H1 (cell line): ENCODE results near the gene CCNG1. TPM values are rescaled to one million over a fixed set of nuclear protein-coding genes. Genes with fewer than 3 reads are reported as not detected.
"Not testable (repeated sequence)": the region's sequence is repeated elsewhere in the genome, so short reads cannot be mapped to it uniquely, and the experiment has no call there.

Source experiments
- CTCF ChIA-PET: fragments of 300-600 bp; sonication (Branson Sonifier 250); formaldehyde crosslinking; loops from one replicate; lab custom pipeline; 2021; ENCODE audit not compliant: partially characterized antibody; lab: Charles Lee
- POLR2A ChIA-PET: fragments of 300-600 bp; sonication (Branson Sonifier 250); formaldehyde crosslinking; loops from one replicate; lab custom pipeline; 2021; ENCODE audit warnings: inconsistent platforms; ENCODE audit not compliant: partially characterized antibody; lab: Charles Lee
- DNase-seq, 2 experiments: peaks; one replicate each; pipeline versions ENCODE4 v3.0.0 to v3.0.0-alpha.2; 2010 to 2022; ENCODE audit warnings: low spot score in 2 of 2, low read depth in 1 of 2, mixed read lengths in 1 of 2
- FAIRE-seq: peaks from 2 replicates; lab custom pipeline; 2011; peaks lifted over from hg19 to GRCh38; lab: Jason Lieb, UNC
- H2AFZ ChIP-seq: 2 replicates; pipeline ENCODE4 v1.8.1; 2012; ENCODE audit warnings: low read length, inconsistent platforms
- H2AK5ac ChIP-seq: 2 replicates; pipeline ENCODE4 v1.6.1; 2013; ENCODE audit warnings: low read depth, low read length
- H2BK120ac ChIP-seq: replicated peaks from 2 replicates; pipeline ENCODE3; 2013; ENCODE audit warnings: low read depth, low read length, inconsistent platforms
- H2BK12ac ChIP-seq: 2 replicates; pipeline ENCODE4 v1.6.1; 2013; ENCODE audit warnings: low read depth, low read length
- H2BK15ac ChIP-seq: 2 replicates; pipeline ENCODE4 v1.6.1; 2013; ENCODE audit warnings: low read length
- H2BK20ac ChIP-seq: 2 replicates; pipeline ENCODE4 v1.6.1; 2013; ENCODE audit warnings: low read length
- H2BK5ac ChIP-seq: 2 replicates; pipeline ENCODE4 v1.6.1; 2013; ENCODE audit warnings: low read depth, low read length
- H3K14ac ChIP-seq: 2 replicates; pipeline ENCODE4 v1.6.1; 2013; ENCODE audit warnings: inconsistent platforms; ENCODE audit not compliant: insufficient read length
- H3K18ac ChIP-seq: 2 replicates; pipeline ENCODE4 v1.6.1; 2013; ENCODE audit warnings: low read length; ENCODE audit errors: extremely low read depth
- H3K23ac ChIP-seq: 2 replicates; pipeline ENCODE4 v1.6.1; 2013; ENCODE audit warnings: inconsistent platforms; ENCODE audit not compliant: insufficient read length
- H3K23me2 ChIP-seq: 2 replicates; pipeline ENCODE4 v1.6.1; 2013; ENCODE audit warnings: low read depth, low read length
- H3K27ac ChIP-seq: 2 replicates; pipeline ENCODE4 v1.6.1; 2011; ENCODE audit warnings: low read depth, low read length, inconsistent platforms
- H3K27me3 ChIP-seq, 4 experiments: replicated peaks in 1 of 4; 1 replicate in 1 of 4; 2 replicates in 3 of 4; pipeline versions ENCODE4 v1.6.1 to v1.8.1; 2011 to 2013; ENCODE audit warnings: low read length in 3 of 4, mild to moderate bottlenecking in 3 of 4, inconsistent platforms in 2 of 4, mixed read lengths in 2 of 4, moderate library complexity in 1 of 4; ENCODE audit not compliant: control insufficient read depth in 3 of 4, insufficient read depth in 3 of 4; ENCODE audit errors: extremely low read depth in 1 of 4
- H3K36me3 ChIP-seq, 4 experiments: 2 replicates each; pipeline versions ENCODE4 v1.6.1 to v1.8.1; 2011 to 2013; ENCODE audit warnings: mild to moderate bottlenecking in 4 of 4, low read length in 3 of 4, moderate library complexity in 2 of 4, control low read depth in 1 of 4, inconsistent platforms in 1 of 4; ENCODE audit not compliant: insufficient read depth in 4 of 4, control insufficient read depth in 2 of 4
- H3K4ac ChIP-seq: replicated peaks from 2 replicates; pipeline ENCODE3; 2013; ENCODE audit warnings: low read length, low read depth, mixed read lengths, inconsistent platforms; ENCODE audit not compliant: insufficient read length
- H3K4me1 ChIP-seq, 4 experiments: replicated peaks in 1 of 4; 1 replicate in 1 of 4; 2 replicates in 3 of 4; pipeline versions ENCODE4 v1.6.1 to v1.8.1; 2011 to 2013; ENCODE audit warnings: low read length in 3 of 4, inconsistent platforms in 2 of 4, mixed read lengths in 1 of 4; ENCODE audit not compliant: insufficient read depth in 4 of 4, control insufficient read depth in 3 of 4
- H3K4me2 ChIP-seq, 2 experiments: 2 replicates each; pipeline versions ENCODE4 v1.6.1 to v1.8.1; 2011 to 2013; ENCODE audit warnings: low read depth in 2 of 2, low read length in 2 of 2, control low read depth in 1 of 2, inconsistent platforms in 1 of 2, mild to moderate bottlenecking in 1 of 2; ENCODE audit not compliant: insufficient read depth in 1 of 2
- H3K4me3 ChIP-seq, 4 experiments: fragments of 200-600, 300-600 bp in 1 of 4; sonication (generic), shearing (Covaris generic), sonication (Bioruptor Twin) in 1 of 4; 2 replicates each; pipeline versions ENCODE4 v1.5.1 to v1.8.1; 2011 to 2016; ENCODE audit warnings: low read length in 4 of 4, low read depth in 3 of 4, control low read depth in 2 of 4, inconsistent platforms in 2 of 4, mild to moderate bottlenecking in 2 of 4, mixed read lengths in 1 of 4, moderate library complexity in 1 of 4; ENCODE audit not compliant: insufficient read depth in 2 of 4; ENCODE audit errors: extremely low read depth in 1 of 4
- H3K56ac ChIP-seq: replicated peaks from 2 replicates; pipeline ENCODE3; 2013; ENCODE audit warnings: low read depth, mild to moderate bottlenecking, mixed read lengths, low read length, inconsistent platforms; ENCODE audit not compliant: insufficient read length
- H3K79me1 ChIP-seq: 2 replicates; pipeline ENCODE4 v1.6.1; 2013; ENCODE audit warnings: low read depth, low read length, control low read depth
- H3K79me2 ChIP-seq, 2 experiments: 2 replicates each; pipeline versions ENCODE4 v1.6.1 to v1.8.1; 2012 to 2013; ENCODE audit warnings: low read length in 2 of 2, mild to moderate bottlenecking in 2 of 2, inconsistent platforms in 1 of 2; ENCODE audit not compliant: insufficient read depth in 2 of 2, control insufficient read depth in 1 of 2
- H3K9ac ChIP-seq, 4 experiments: replicated peaks in 1 of 4; 1 replicate in 1 of 4; 2 replicates in 3 of 4; pipeline versions ENCODE4 v1.6.1 to v1.8.1; 2011 to 2013; ENCODE audit warnings: low read depth in 3 of 4, low read length in 3 of 4, control low read depth in 2 of 4, mild to moderate bottlenecking in 2 of 4, moderate library complexity in 2 of 4, inconsistent platforms in 1 of 4; ENCODE audit errors: extremely low read depth in 1 of 4
- H3K9me3 ChIP-seq, 2 experiments: 2 replicates each; pipeline versions ENCODE4 v1.6.1 to v1.8.1; 2012 to 2013; ENCODE audit warnings: mild to moderate bottlenecking in 2 of 2, moderate library complexity in 2 of 2, control low read depth in 1 of 2, inconsistent platforms in 1 of 2, low read depth in 1 of 2, low read length in 1 of 2, mixed read lengths in 1 of 2; ENCODE audit not compliant: insufficient read depth in 2 of 2
- H4K20me1 ChIP-seq, 2 experiments: replicated peaks in 1 of 2; 2 replicates each; pipeline versions ENCODE3 to v1.8.1; 2011 to 2013; ENCODE audit warnings: inconsistent platforms in 2 of 2, low read length in 2 of 2, mild to moderate bottlenecking in 1 of 2; ENCODE audit not compliant: insufficient read depth in 2 of 2, control insufficient read depth in 1 of 2
- H4K5ac ChIP-seq: 2 replicates; pipeline ENCODE4 v1.6.1; 2013; ENCODE audit warnings: low read length, low read depth, mixed read lengths, inconsistent platforms; ENCODE audit not compliant: insufficient read length
- H4K8ac ChIP-seq: 2 replicates; pipeline ENCODE4 v1.8.0; 2013; ENCODE audit warnings: mild to moderate bottlenecking, moderate library complexity, low read length, inconsistent platforms; ENCODE audit not compliant: insufficient read depth; ENCODE audit errors: extremely low read depth
- H4K91ac ChIP-seq: replicated peaks from 2 replicates; pipeline ENCODE3; 2013; ENCODE audit warnings: low read length, mixed read lengths, inconsistent platforms; ENCODE audit not compliant: insufficient read length
- WGBS, 2 experiments: shearing (Covaris generic) in 1 of 2; methylation state at CpG; one replicate each; pipeline versions ENCODE4 v1.1.6 to v1.1.7; 2013 to 2015; ENCODE audit warnings: low lambda C conversion rate in 2 of 2, mixed read lengths in 2 of 2, inconsistent platforms in 1 of 2, low coverage in 1 of 2, missing lambda C conversion rate in 1 of 2; ENCODE audit not compliant: insufficient replicate concordance in 2 of 2, insufficient coverage in 1 of 2, insufficient read length in 1 of 2; ENCODE audit errors: extremely low coverage in 1 of 2, missing lambda C conversion rate in 1 of 2; 5-methylcytosine and 5-hydroxymethylcytosine counted together
- polyA plus RNA-seq, 7 experiments: library from polyadenylated mRNA; depleted of rRNA in 3 of 7; stranded (reverse) in 5 of 7; unstranded in 2 of 7; fragments of >200 nt in 5 of 7; fragments of 200-250 nt in 2 of 7; gene quantifications; 1 replicate in 5 of 7; 2 replicates in 1 of 7; 4 replicates in 1 of 7; pipeline versions ENCODE4 v1.2.1 to v1.2.3, GENCODE V29; 2011 to 2013; ENCODE audit warnings: missing spikeins in 2 of 7, mixed read lengths in 2 of 7
- total RNA-seq: library from RNA; stranded (reverse); fragmentation: NEBNext Ultra II Directional; extraction: Animal tissue kit (Norgen Biotek cat#: 25700); gene quantifications from 2 replicates; pipeline ENCODE4 v1.2.1, GENCODE V29; 2021

The CCNG1 gene
- total and polyA plus RNA-seq, 2 of the 8 experiments (the other 6 are each of a cell fraction or from before 2014, with no cell fraction given), result 165 to 369 TPM

GRCh38 chr5:163455406-163455805 lies 18.0 kb downstream of the CCNG1 start:
- FAIRE-seq, H2BK20ac ChIP-seq, H2AK5ac ChIP-seq, H3K9me3 ChIP-seq, H3K9ac ChIP-seq, H3K23me2 ChIP-seq, H4K5ac ChIP-seq, H3K4me2 ChIP-seq, H3K56ac ChIP-seq, H3K27ac ChIP-seq, H3K18ac ChIP-seq, H2BK5ac ChIP-seq, H3K4me3 ChIP-seq, H4K20me1 ChIP-seq, H3K27me3 ChIP-seq, DNase-seq, H3K23ac ChIP-seq, H3K14ac ChIP-seq, H2BK12ac ChIP-seq, CTCF ChIA-PET, H4K8ac ChIP-seq, H3K4me1 ChIP-seq, H3K4ac ChIP-seq, H3K79me1 ChIP-seq, H4K91ac ChIP-seq, H2AFZ ChIP-seq, H2BK15ac ChIP-seq, H2BK120ac ChIP-seq: not testable (repeated sequence)
- POLR2A ChIA-PET, result interaction anchor here (1.5 to 9.6 kb wide), 3 partner anchors 14 to 24 kb away, joined by 3 to 189 read pairs (median 4); partner anchors contain the start of gene CCNG1
- Histone ChIP-seq H3K36me3 (peaks cover 2 to 46% (median 11%) of the 10 kb centered on the region in 4 experiments; a peak in 5 of 8 replicates), H3K79me2 (peaks cover 5 to 24% of the 10 kb centered on the region in 2 experiments; a peak in 3 of 4 replicates)
- 96% methylated on average over 17 of the region's 17 CpGs; no CpG with 5 or more reads in 1 of the 2 experiments for WGBS, 2 experiments
